GM12878 (cell line): ENCODE measurements around the gene QPCT. TPM values are rescaled to one million over a fixed set of nuclear protein-coding genes. Genes with fewer than 3 reads are reported as not detected.

Experiments used
- BCLAF1 ChIP-seq: fragments of 450-650 bp; IDR thresholded peaks from 2 replicates; pipeline ENCODE4 v1.6.1; 2017; ENCODE audit warnings: antibody characterized with exemption, mild to moderate bottlenecking, moderate library complexity
- EGR1 ChIP-seq, 2 experiments: IDR thresholded peaks; 1 replicate in 1 of 2; 2 replicates in 1 of 2; pipeline ENCODE4 v1.6.1; 2011 to 2012; ENCODE audit warnings: low read depth in 2 of 2, low read length in 2 of 2, borderline replicate concordance in 1 of 2, mild to moderate bottlenecking in 1 of 2, moderate library complexity in 1 of 2
- GABPA ChIP-seq: IDR thresholded peaks from 2 replicates; pipeline ENCODE4 v1.6.1; 2014; ENCODE audit warnings: antibody characterized with exemption, low read depth, mild to moderate bottlenecking, inconsistent platforms
- RUNX3 ChIP-seq: IDR thresholded peaks from 2 replicates; pipeline ENCODE4 v1.6.1; 2012; ENCODE audit warnings: low read length, inconsistent platforms
- SMC3 ChIP-seq: IDR thresholded peaks from 2 replicates; pipeline ENCODE4 v1.6.1; 2011; ENCODE audit warnings: low read length, improper control_type of control experiment, borderline replicate concordance
- TAF1 ChIP-seq: IDR thresholded peaks from 2 replicates; pipeline ENCODE4 v1.6.1; 2011; ENCODE audit warnings: mild to moderate bottlenecking, low read depth, low read length, borderline replicate concordance
- TCF7 ChIP-seq: IDR thresholded peaks from 2 replicates; pipeline ENCODE4 v1.6.1; 2014; ENCODE audit warnings: antibody characterized with exemption, borderline replicate concordance
- YBX1 ChIP-seq: fragments of 450-650 bp; IDR thresholded peaks from 2 replicates; pipeline ENCODE4 v1.6.1; 2016; ENCODE audit warnings: antibody characterized with exemption
- ZNF384 ChIP-seq: IDR thresholded peaks from 2 replicates; pipeline ENCODE4 v1.6.1; 2012; ENCODE audit warnings: low read depth, mild to moderate bottlenecking, low read length, improper control_type of control experiment, borderline replicate concordance
- polyA plus RNA-seq, 11 experiments: library from polyadenylated mRNA; depleted of rRNA in 4 of 11; unstranded in 6 of 11; stranded (reverse) in 5 of 11; fragments of >200 nt; fragmentation: Nextera tagmentation in 4 of 11; fragmentation: Illumina TruSeq in 1 of 11; extraction: Ambion mirVana in 4 of 11; extraction: Trizol in 1 of 11; gene quantifications; 1 replicate in 1 of 11; 2 replicates in 10 of 11; pipeline versions ENCODE4 v1.2.1 to v1.2.3, GENCODE V29; 2011 to 2016; ENCODE audit warnings: inconsistent platforms in 2 of 11, missing spikeins in 2 of 11, low read depth in 1 of 11
- total RNA-seq, 4 experiments: library from RNA; depleted of rRNA in 3 of 4; stranded (reverse); fragments of >200 nt in 3 of 4; fragmentation: Illumina TruSeq in 1 of 4; extraction: Trizol in 1 of 4; gene quantifications; 2 replicates each; pipeline versions ENCODE4 v1.2.1 to v1.2.3, GENCODE V29; 2013 to 2021
- TF ChIP-seq, protein P1 (sequence below): fragments of 450-650 bp; IDR thresholded peaks from 2 replicates; pipeline ENCODE4 v1.6.1; 2017; ENCODE audit warnings: mild to moderate bottlenecking, low read depth, inconsistent platforms; ENCODE audit not compliant: poor library complexity, severe bottlenecking
- TF ChIP-seq, protein P2 (sequence below): fragments of 450-650 bp; formaldehyde crosslinking; IDR thresholded peaks from 2 replicates; pipeline ENCODE4 v1.5.0; 2022; ENCODE audit warnings: mild to moderate bottlenecking, missing genetic modification characterization

Gene QPCT
- total and polyA plus RNA-seq, 10 of the 15 experiments (the other 5 are each of a cell fraction or from before 2014, with no cell fraction given), result 0.14 to 0.86 (median 0.18) TPM; not detected in 1

GRCh38 chr2:37414470-37414949, 70.1 kb downstream of the QPCT start (continued):
- TF ChIP-seq TAF1 (no peak), RUNX3 (no peak), ZNF384 (no peak; the same call in 1 of the 2 replicates), YBX1 (no peak), SMC3 (peak; percentile 99), EGR1 (IDR thresholded peaks at IDR 0.05; ENCODE audit: borderline replicate concordance in 1 of 2, low read depth in 2 of 2, low read length in 2 of 2) (no peak), GABPA (no peak), BCLAF1 (no peak), TCF7 (no peak)
- TF ChIP-seq, protein P1, sequence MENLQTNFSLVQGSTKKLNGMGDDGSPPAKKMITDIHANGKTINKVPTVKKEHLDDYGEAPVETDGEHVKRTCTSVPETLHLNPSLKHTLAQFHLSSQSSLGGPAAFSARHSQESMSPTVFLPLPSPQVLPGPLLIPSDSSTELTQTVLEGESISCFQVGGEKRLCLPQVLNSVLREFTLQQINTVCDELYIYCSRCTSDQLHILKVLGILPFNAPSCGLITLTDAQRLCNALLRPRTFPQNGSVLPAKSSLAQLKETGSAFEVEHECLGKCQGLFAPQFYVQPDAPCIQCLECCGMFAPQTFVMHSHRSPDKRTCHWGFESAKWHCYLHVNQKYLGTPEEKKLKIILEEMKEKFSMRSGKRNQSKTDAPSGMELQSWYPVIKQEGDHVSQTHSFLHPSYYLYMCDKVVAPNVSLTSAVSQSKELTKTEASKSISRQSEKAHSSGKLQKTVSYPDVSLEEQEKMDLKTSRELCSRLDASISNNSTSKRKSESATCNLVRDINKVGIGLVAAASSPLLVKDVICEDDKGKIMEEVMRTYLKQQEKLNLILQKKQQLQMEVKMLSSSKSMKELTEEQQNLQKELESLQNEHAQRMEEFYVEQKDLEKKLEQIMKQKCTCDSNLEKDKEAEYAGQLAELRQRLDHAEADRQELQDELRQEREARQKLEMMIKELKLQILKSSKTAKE, result peak; percentile 62
- TF ChIP-seq, protein P2, sequence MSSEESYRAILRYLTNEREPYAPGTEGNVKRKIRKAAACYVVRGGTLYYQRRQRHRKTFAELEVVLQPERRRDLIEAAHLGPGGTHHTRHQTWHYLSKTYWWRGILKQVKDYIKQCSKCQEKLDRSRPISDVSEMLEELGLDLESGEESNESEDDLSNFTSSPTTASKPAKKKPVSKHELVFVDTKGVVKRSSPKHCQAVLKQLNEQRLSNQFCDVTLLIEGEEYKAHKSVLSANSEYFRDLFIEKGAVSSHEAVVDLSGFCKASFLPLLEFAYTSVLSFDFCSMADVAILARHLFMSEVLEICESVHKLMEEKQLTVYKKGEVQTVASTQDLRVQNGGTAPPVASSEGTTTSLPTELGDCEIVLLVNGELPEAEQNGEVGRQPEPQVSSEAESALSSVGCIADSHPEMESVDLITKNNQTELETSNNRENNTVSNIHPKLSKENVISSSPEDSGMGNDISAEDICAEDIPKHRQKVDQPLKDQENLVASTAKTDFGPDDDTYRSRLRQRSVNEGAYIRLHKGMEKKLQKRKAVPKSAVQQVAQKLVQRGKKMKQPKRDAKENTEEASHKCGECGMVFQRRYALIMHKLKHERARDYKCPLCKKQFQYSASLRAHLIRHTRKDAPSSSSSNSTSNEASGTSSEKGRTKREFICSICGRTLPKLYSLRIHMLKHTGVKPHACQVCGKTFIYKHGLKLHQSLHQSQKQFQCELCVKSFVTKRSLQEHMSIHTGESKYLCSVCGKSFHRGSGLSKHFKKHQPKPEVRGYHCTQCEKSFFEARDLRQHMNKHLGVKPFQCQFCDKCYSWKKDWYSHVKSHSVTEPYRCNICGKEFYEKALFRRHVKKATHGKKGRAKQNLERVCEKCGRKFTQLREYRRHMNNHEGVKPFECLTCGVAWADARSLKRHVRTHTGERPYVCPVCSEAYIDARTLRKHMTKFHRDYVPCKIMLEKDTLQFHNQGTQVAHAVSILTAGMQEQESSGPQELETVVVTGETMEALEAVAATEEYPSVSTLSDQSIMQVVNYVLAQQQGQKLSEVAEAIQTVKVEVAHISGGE (CRISPR knock-in tag), result no peak
